ENCODE measurements around the gene METTL16.

METTL16 gene

GRCh38 chr17:2380226-2380922, 131.3 kb downstream of the METTL16 start:
- DNase-seq (ENCODE audit: low read depth) = no peak

GRCh38 chr17:2379489-2380225, 132.0 kb downstream of the METTL16 start:
- DNase-seq (ENCODE audit: low read depth) = no peak

- no peak for DNase-seq (ENCODE audit: low read depth)
Measured at GRCh38 chr17:2378905-2379304, 132.8 kb downstream of the METTL16 start.

GRCh38 chr17:2377659-2378058, 134.0 kb downstream of the METTL16 start:
- DNase-seq (ENCODE audit: low read depth) = no peak

- no peak for DNase-seq (ENCODE audit: low read depth)
Measured at GRCh38 chr17:2376107-2376506, 135.6 kb downstream of the METTL16 start.

GRCh38 chr17:2375406-2375805, 136.3 kb downstream of the METTL16 start:
- DNase-seq (ENCODE audit: low read depth) = no peak

- DNase-seq (ENCODE audit: low read depth) = no peak
Measured at GRCh38 chr17:2374549-2375285, 137.0 kb downstream of the METTL16 start.

- DNase-seq (ENCODE audit: low read depth) = no peak
Measured at GRCh38 chr17:2373179-2373578, 138.5 kb downstream of the METTL16 start.

- DNase-seq (ENCODE audit: low read depth) = no peak
Measured at GRCh38 chr17:2372681-2373080, 139.0 kb downstream of the METTL16 start.

- no peak for DNase-seq (ENCODE audit: low read depth)
Measured at GRCh38 chr17:2372180-2372579, 139.5 kb downstream of the METTL16 start.

- no peak for DNase-seq (ENCODE audit: low read depth)
Measured at GRCh38 chr17:2371183-2372130, 140.2 kb downstream of the METTL16 start.

- no peak for DNase-seq (ENCODE audit: low read depth)
Measured at GRCh38 chr17:2370211-2370589, 141.5 kb downstream of the METTL16 start.

GRCh38 chr17:2369551-2370210, 142.0 kb downstream of the METTL16 start:
- DNase-seq (ENCODE audit: low read depth) = no peak

- no peak for DNase-seq (ENCODE audit: low read depth)
Measured at GRCh38 chr17:2369039-2369438, 142.6 kb downstream of the METTL16 start.

GRCh38 chr17:2368359-2368758, 143.3 kb downstream of the METTL16 start:
- no peak for DNase-seq (ENCODE audit: low read depth)

- DNase-seq (ENCODE audit: low read depth) = no peak
Measured at GRCh38 chr17:2366747-2367494, 144.8 kb downstream of the METTL16 start.

Data from activated T-helper 9 cell treated with anti-CD3 and anti-CD28 coated beads, Interleukin-2, amount 50 U/mL, for 16 hours (primary cell).